H9 (cell line): ENCODE data around the gene PTPN12. TPM values are rescaled to one million over a fixed set of nuclear protein-coding genes. Genes with fewer than 3 reads are reported as not detected.

Source experiments
- DNase-seq: peaks from one replicate; pipeline ENCODE4 v3.0.0-alpha.2; 2017
- H2AFZ ChIP-seq: one replicate; pipeline ENCODE4 v1.6.1; 2013; ENCODE audit warnings: mild to moderate bottlenecking, low read length, control low read depth, moderate library complexity
- H2AK5ac ChIP-seq: 2 replicates; pipeline ENCODE4 v1.6.1; 2013; ENCODE audit warnings: low read length, control low read depth, mixed read lengths; ENCODE audit not compliant: insufficient read length
- H2BK120ac ChIP-seq: one replicate; pipeline ENCODE4 v1.6.1; 2013; ENCODE audit warnings: low read depth, mild to moderate bottlenecking, low read length, control low read depth, inconsistent platforms; ENCODE audit not compliant: poor library complexity, severe bottlenecking
- H2BK12ac ChIP-seq: 2 replicates; pipeline ENCODE4 v1.6.1; 2013; ENCODE audit warnings: low read length, control low read depth, mixed read lengths, low read depth; ENCODE audit not compliant: insufficient read length
- H2BK15ac ChIP-seq: 2 replicates; pipeline ENCODE4 v1.6.1; 2013; ENCODE audit warnings: low read depth, low read length, control low read depth
- H2BK20ac ChIP-seq: one replicate; pipeline ENCODE4 v1.6.1; 2013; ENCODE audit warnings: low read depth, mild to moderate bottlenecking, low read length, control low read depth, inconsistent platforms; ENCODE audit not compliant: poor library complexity, severe bottlenecking
- H2BK5ac ChIP-seq: 2 replicates; pipeline ENCODE4 v1.6.1; 2013; ENCODE audit warnings: low read length, control low read depth, mixed read lengths; ENCODE audit not compliant: insufficient read length
- H3K14ac ChIP-seq: 2 replicates; pipeline ENCODE4 v1.6.1; 2013; ENCODE audit warnings: low read length, control low read depth; ENCODE audit not compliant: insufficient read depth
- H3K18ac ChIP-seq: 2 replicates; pipeline ENCODE4 v1.6.1; 2013; ENCODE audit warnings: low read depth, mild to moderate bottlenecking, mixed read lengths, low read length, control low read depth; ENCODE audit not compliant: insufficient read length
- H3K23ac ChIP-seq: 2 replicates; pipeline ENCODE4 v1.6.1; 2013; ENCODE audit warnings: low read length, control low read depth, mixed read lengths, low read depth; ENCODE audit not compliant: insufficient read length
- H3K23me2 ChIP-seq: 2 replicates; pipeline ENCODE4 v1.6.1; 2013; ENCODE audit warnings: low read depth, mild to moderate bottlenecking, mixed read lengths, low read length, control low read depth; ENCODE audit not compliant: insufficient read length, poor library complexity, severe bottlenecking
- H3K27ac ChIP-seq: 2 replicates; pipeline ENCODE4 v1.5.1; 2013; ENCODE audit warnings: low read length, control low read depth, mixed read lengths, low read depth; ENCODE audit not compliant: insufficient read length
- H3K27me3 ChIP-seq: 2 replicates; pipeline ENCODE4 v1.6.1; 2013; ENCODE audit warnings: low read length, control low read depth, inconsistent platforms; ENCODE audit not compliant: insufficient read depth
- H3K4ac ChIP-seq: 2 replicates; pipeline ENCODE4 v1.6.1; 2013; ENCODE audit warnings: low read depth, mild to moderate bottlenecking, control low read depth, inconsistent platforms, low read length, moderate library complexity
- H3K4me1 ChIP-seq: 2 replicates; pipeline ENCODE4 v1.6.1; 2013; ENCODE audit warnings: low read length, control low read depth, inconsistent platforms; ENCODE audit not compliant: insufficient read depth
- H3K4me2 ChIP-seq: 2 replicates; pipeline ENCODE4 v1.6.1; 2013; ENCODE audit warnings: low read length, control low read depth, mixed read lengths; ENCODE audit not compliant: insufficient read length, insufficient read depth
- H3K56ac ChIP-seq: 2 replicates; pipeline ENCODE4 v1.6.1; 2013; ENCODE audit warnings: low read depth, mild to moderate bottlenecking, mixed read lengths, low read length, control low read depth; ENCODE audit not compliant: insufficient read length
- H3K79me1 ChIP-seq: 2 replicates; pipeline ENCODE4 v1.6.1; 2013; ENCODE audit warnings: low read depth, mild to moderate bottlenecking, moderate library complexity, low read length, control low read depth, inconsistent platforms; ENCODE audit not compliant: insufficient read depth, poor library complexity, severe bottlenecking
- H3K79me2 ChIP-seq: 2 replicates; pipeline ENCODE4 v1.6.1; 2013; ENCODE audit warnings: low read length, control low read depth, inconsistent platforms; ENCODE audit not compliant: insufficient read depth
- H3K9ac ChIP-seq: 2 replicates; pipeline ENCODE4 v1.6.1; 2013; ENCODE audit warnings: low read length, control low read depth, mixed read lengths; ENCODE audit not compliant: insufficient read length; ENCODE audit errors: extremely low read depth
- H3K9me3 ChIP-seq: one replicate; pipeline ENCODE4 v1.6.1; 2013; ENCODE audit warnings: low read depth, low read length, inconsistent platforms; ENCODE audit not compliant: control insufficient read depth
- H3T11ph ChIP-seq: one replicate; pipeline ENCODE4 v1.6.1; 2013; ENCODE audit warnings: mild to moderate bottlenecking, low read length, control low read depth, inconsistent platforms
- H4K20me1 ChIP-seq: one replicate; pipeline ENCODE4 v1.6.1; 2013; ENCODE audit not compliant: control insufficient read depth, insufficient read length, insufficient read depth
- H4K5ac ChIP-seq: 2 replicates; pipeline ENCODE4 v1.6.1; 2013; ENCODE audit warnings: low read depth, mild to moderate bottlenecking, mixed read lengths, low read length, control low read depth; ENCODE audit not compliant: insufficient read length
- H4K8ac ChIP-seq: replicated peaks from 2 replicates; pipeline ENCODE4 v1.6.1; 2013; ENCODE audit warnings: low read length, control low read depth, mixed read lengths, low read depth; ENCODE audit not compliant: insufficient read length
- H4K91ac ChIP-seq: 2 replicates; pipeline ENCODE4 v1.6.1; 2013; ENCODE audit warnings: low read depth, mild to moderate bottlenecking, moderate library complexity, mixed read lengths, low read length, control low read depth; ENCODE audit not compliant: insufficient read length
- H3K27ac Mint-ChIP-seq, 3 experiments: 2 replicates in 2 of 3; 3 replicates in 1 of 3; pipeline ENCODE4 v1.8.0; 2020 to 2021; ENCODE audit warnings: mixed read lengths in 3 of 3, mild to moderate bottlenecking in 1 of 3, moderate library complexity in 1 of 3
- H3K27me3 Mint-ChIP-seq: 2 replicates; pipeline ENCODE4 v1.8.0; 2021; ENCODE audit warnings: low read depth, mild to moderate bottlenecking, moderate library complexity, mixed read lengths
- H3K36me3 Mint-ChIP-seq, 3 experiments: 2 replicates in 2 of 3; 3 replicates in 1 of 3; pipeline ENCODE4 v1.8.0; 2020 to 2021; ENCODE audit warnings: low read depth in 3 of 3, mixed read lengths in 3 of 3; ENCODE audit not compliant: insufficient read depth in 1 of 3
- H3K4me1 Mint-ChIP-seq, 2 experiments: 2 replicates each; pipeline ENCODE4 v1.8.0; 2020; ENCODE audit warnings: mixed read lengths in 2 of 2
- H3K4me3 Mint-ChIP-seq, 2 experiments: 2 replicates in 1 of 2; 3 replicates in 1 of 2; pipeline ENCODE4 v1.8.0; 2020 to 2021; ENCODE audit warnings: mild to moderate bottlenecking in 2 of 2, mixed read lengths in 2 of 2, moderate library complexity in 1 of 2
- H3K9me3 Mint-ChIP-seq, 2 experiments: 2 replicates in 1 of 2; 3 replicates in 1 of 2; pipeline ENCODE4 v1.8.0; 2020; ENCODE audit warnings: mild to moderate bottlenecking in 2 of 2, mixed read lengths in 2 of 2, moderate library complexity in 1 of 2
- WGBS: extraction: QIAGEN DNeasy Blood & Tissue Kit; methylation state at CpG from one replicate; pipeline ENCODE4 v1.1.7; 2013; ENCODE audit warnings: missing lambda C conversion rate, low lambda C conversion rate, mixed read lengths; ENCODE audit not compliant: insufficient read length; ENCODE audit errors: extremely low coverage; 5-methylcytosine and 5-hydroxymethylcytosine counted together
- total RNA-seq: library from RNA; stranded (reverse); gene quantifications from 2 replicates; pipeline ENCODE4 v1.2.1, GENCODE V29; 2021
- TF ChIP-seq, protein P1 (sequence below): fragments of 200-600 bp; sonication (generic); conservative IDR thresholded peaks from 3 replicates; pipeline ENCODE4 v1.8.0; 2021; ENCODE audit warnings: antibody characterized with exemption, mild to moderate bottlenecking

PTPN12 gene
- total RNA-seq, 1 experiment from 2014 or later = 128 TPM

DNA sequence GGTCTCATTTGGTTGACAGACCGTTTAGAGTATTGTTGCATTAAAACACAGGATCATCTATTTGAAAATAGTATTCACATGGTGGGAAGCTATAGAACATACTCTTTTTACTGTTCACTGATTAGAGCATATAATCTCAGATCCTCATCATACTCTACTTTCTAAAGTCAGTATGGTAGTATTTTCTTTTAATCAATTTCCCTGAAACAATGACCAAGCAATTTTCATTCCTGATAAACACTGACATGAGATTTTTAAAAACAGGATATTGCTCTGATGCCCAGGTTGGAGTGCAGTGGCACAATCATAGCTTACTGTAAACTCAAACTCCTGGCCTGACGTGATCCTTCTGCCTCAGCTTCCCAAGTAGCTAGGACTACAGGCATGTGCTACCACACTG is 63.9 kb downstream of the PTPN12 start:
- no peak overlapping the region for H2BK5ac ChIP-seq
- H3K9ac ChIP-seq = no peak overlapping the region
- Mint-ChIP-seq H3K9me3 (no peaks in the 10 kb centered on the region), H3K27ac (no peak overlapping the region; a peak in 1 of 7 replicates), H3K4me1 (no peaks in the 10 kb centered on the region), H3K4me3 (no peak overlapping the region), H3K27me3 (no peaks in the 10 kb centered on the region), H3K36me3 (peaks cover 14 to 51% (median 40%) of the 10 kb centered on the region in 3 experiments; a peak in 6 of 7 replicates)
- no peak overlapping the region for H4K91ac ChIP-seq
- TF ChIP-seq, protein P1, sequence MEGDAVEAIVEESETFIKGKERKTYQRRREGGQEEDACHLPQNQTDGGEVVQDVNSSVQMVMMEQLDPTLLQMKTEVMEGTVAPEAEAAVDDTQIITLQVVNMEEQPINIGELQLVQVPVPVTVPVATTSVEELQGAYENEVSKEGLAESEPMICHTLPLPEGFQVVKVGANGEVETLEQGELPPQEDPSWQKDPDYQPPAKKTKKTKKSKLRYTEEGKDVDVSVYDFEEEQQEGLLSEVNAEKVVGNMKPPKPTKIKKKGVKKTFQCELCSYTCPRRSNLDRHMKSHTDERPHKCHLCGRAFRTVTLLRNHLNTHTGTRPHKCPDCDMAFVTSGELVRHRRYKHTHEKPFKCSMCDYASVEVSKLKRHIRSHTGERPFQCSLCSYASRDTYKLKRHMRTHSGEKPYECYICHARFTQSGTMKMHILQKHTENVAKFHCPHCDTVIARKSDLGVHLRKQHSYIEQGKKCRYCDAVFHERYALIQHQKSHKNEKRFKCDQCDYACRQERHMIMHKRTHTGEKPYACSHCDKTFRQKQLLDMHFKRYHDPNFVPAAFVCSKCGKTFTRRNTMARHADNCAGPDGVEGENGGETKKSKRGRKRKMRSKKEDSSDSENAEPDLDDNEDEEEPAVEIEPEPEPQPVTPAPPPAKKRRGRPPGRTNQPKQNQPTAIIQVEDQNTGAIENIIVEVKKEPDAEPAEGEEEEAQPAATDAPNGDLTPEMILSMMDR = no peak
- H4K8ac ChIP-seq = no peak overlapping the region
- H2BK15ac ChIP-seq = no peak overlapping the region
- H2BK120ac ChIP-seq = no peak overlapping the region
- DNase-seq = no peak
- no peak overlapping the region for H3K18ac ChIP-seq
- no peak overlapping the region for H3T11ph ChIP-seq
- no peak overlapping the region for H3K4me2 ChIP-seq
- H3K23ac ChIP-seq = no peak overlapping the region
- no CpG with 5 or more reads among the region's 2 CpGs for WGBS
- H3K79me2 ChIP-seq = no peaks in the 10 kb centered on the region
- no peaks in the 10 kb centered on the region for H4K20me1 ChIP-seq
- H3K27ac ChIP-seq = no peak overlapping the region
- no peak overlapping the region for H3K14ac ChIP-seq
- H2AK5ac ChIP-seq = no peak overlapping the region
- no peaks in the 10 kb centered on the region for H3K4me1 ChIP-seq
- no peaks in the 10 kb centered on the region for H3K79me1 ChIP-seq
- no peak overlapping the region for H3K56ac ChIP-seq
- H3K9me3 ChIP-seq = no peaks in the 10 kb centered on the region
- no peak overlapping the region for H3K4ac ChIP-seq
- no peak overlapping the region for H2BK20ac ChIP-seq
- no peaks in the 10 kb centered on the region for H3K23me2 ChIP-seq
- H4K5ac ChIP-seq = no peak overlapping the region
- H2BK12ac ChIP-seq = no peak overlapping the region
- H2AFZ ChIP-seq = no peak overlapping the region
- H3K27me3 ChIP-seq = no peaks in the 10 kb centered on the region
